NT2/D1 (cell line): ENCODE results near the gene GNRH2.
"Not testable (repeated sequence)": the region's sequence is repeated elsewhere in the genome, so short reads cannot be mapped to it uniquely, and the experiment has no call there.

Source experiments
- DNase-seq: peaks from one replicate; pipeline ENCODE4 v3.0.0-alpha.2; 2011; ENCODE audit warnings: low read depth, low spot score
- H3K27me3 ChIP-seq: 2 replicates; pipeline ENCODE4 v1.6.0; 2011; ENCODE audit warnings: mild to moderate bottlenecking; ENCODE audit not compliant: insufficient read length, insufficient read depth
- H3K36me3 ChIP-seq: 2 replicates; pipeline ENCODE4 v1.6.1; 2011; ENCODE audit warnings: mild to moderate bottlenecking, low read length, mixed read lengths; ENCODE audit not compliant: insufficient read depth, insufficient read length
- H3K4me1 ChIP-seq: 2 replicates; pipeline ENCODE4 v1.5.1; 2011; ENCODE audit not compliant: insufficient read depth, insufficient read length
- H3K4me3 ChIP-seq: 2 replicates; pipeline ENCODE4 v1.5.1; 2011; ENCODE audit warnings: low read depth; ENCODE audit not compliant: insufficient read length
- H3K9ac ChIP-seq: 2 replicates; pipeline ENCODE4 v1.6.0; 2011; ENCODE audit warnings: low read depth; ENCODE audit not compliant: insufficient read length
- H3K9me3 ChIP-seq: 2 replicates; pipeline ENCODE4 v1.5.1; 2011; ENCODE audit warnings: mild to moderate bottlenecking, low read length; ENCODE audit not compliant: insufficient read depth
- SUZ12 ChIP-seq: IDR thresholded peaks from 2 replicates; pipeline ENCODE4 v1.6.1; 2011; ENCODE audit not compliant: insufficient read length, insufficient read depth; ENCODE audit errors: extremely low read depth
- YY1 ChIP-seq: IDR thresholded peaks from 2 replicates; pipeline ENCODE4 v1.6.1; 2011; ENCODE audit not compliant: insufficient read length, insufficient read depth
- ZNF274 ChIP-seq: IDR thresholded peaks from 2 replicates; pipeline ENCODE4 v1.6.1; 2011; ENCODE audit warnings: mild to moderate bottlenecking, low read depth, low read length

GNRH2 gene

DNA sequence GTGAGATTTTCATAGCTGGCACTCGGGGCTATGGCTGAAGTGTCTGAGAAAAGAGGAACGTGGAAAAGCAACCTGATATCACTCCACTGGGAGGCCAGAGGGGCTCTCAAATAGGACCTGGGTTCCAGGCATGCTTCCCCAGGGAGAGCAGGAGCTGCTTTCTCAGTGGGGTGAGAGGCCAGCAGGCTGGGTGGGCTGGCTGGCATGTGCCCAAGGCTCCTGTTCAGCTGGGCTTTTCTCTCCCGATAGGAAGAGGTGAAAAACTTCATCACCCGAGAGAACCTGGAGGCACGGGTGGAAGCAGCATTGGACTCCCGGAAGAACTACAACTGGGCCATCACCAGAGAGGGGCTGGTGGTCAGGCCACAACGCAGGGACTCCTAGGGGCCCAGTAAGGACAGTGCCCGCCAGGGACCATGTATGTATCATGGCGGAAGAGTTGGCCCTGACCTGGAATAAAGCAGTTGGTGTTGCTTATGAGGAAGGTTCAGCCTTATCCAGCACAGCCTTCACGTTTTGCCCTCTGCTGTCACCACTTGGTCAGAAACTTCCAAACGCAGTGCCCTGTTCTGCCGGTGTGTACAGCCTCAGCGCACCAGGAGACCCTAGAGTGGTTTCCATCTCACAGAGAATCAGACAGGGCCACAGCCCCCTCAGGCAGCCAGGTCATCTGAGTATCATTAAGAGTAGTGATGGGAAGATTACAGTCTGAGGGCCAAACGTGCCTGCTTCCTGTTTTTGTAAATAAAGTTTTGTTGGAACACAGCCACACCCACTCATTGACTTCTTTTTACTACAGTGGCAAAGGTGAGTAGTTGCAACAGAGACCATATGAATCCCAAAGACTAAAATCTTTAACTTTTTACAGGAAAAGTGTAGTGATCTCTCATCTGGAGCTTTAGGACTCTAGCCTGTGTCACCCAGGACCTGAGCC lies 4.3 kb downstream of the GNRH2 start:
- TF ChIP-seq YY1, result no peak
- no peak for TF ChIP-seq ZNF274
- no peak for TF ChIP-seq SUZ12
- Histone ChIP-seq H3K9me3 (no peaks in the 10 kb centered on the region), H3K36me3 (peaks cover 39% of the 10 kb centered on the region), H3K4me1 (no peaks in the 10 kb centered on the region), H3K4me3 (no peak overlapping the region), H3K27me3 (no peaks in the 10 kb centered on the region), H3K9ac (no peak overlapping the region)
- no peak for DNase-seq

DNA sequence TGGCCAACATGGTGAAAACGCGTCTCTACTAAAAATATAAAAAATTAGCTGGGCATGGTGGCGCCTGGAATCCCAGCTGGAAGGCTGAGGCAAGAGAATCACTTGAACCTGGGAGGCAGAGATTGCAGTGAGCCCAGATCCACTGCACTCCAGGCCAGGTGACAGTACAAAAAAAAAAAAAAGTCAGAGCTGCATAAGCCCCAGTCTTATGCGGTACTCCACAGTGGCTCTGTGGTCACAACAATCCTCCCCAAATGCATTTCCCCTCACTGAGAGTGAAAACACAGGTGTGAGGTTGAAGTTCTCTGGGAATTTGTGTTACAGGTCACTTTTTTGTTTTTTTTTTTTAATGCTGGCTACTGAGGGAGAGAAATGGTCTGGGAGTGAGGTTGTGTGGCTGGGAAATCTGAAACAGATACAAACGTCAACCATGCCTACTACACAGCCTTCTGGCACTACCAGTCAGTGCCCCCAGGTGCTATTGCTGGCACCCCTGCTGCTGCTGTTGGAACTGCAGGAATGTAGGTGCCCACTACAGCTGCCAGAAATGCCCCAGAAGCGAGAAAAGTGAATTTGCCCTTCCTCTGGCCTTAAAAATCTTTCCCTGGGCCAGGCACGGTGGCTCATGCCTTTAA lies 8.1 kb downstream of the GNRH2 start:
- H3K27me3 ChIP-seq, result no peaks in the 10 kb centered on the region
- H3K36me3 ChIP-seq, result peaks cover 39% of the 10 kb centered on the region
- no peak for TF ChIP-seq ZNF274
- TF ChIP-seq SUZ12, result no peak
- TF ChIP-seq YY1, result no peak
- no peak overlapping the region for H3K4me3 ChIP-seq
- H3K9me3 ChIP-seq, result no peaks in the 10 kb centered on the region
- no peak overlapping the region for H3K9ac ChIP-seq
- H3K4me1 ChIP-seq, result no peaks in the 10 kb centered on the region
- DNase-seq, result no peak

DNA sequence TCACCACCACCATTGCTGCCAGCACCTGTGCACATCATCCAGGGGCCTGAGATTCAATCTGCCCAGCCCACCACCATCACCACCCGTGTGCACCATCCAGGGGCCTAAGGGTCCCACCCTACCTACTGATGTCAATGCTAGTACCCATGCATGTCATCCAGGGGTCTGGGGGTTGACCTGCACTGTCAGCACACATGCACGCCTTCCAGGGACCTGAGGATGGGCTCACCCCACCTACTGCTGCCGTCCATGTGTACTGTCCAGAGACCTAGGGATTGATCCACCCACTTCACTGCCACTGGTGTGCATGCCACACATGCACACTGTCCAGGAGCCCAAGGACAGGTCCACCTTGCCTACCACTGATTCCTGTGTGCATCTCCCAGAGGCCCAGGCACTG lies 16.1 kb downstream of the GNRH2 start:
- Histone ChIP-seq H3K4me1 (no peaks in the 10 kb centered on the region), H3K9me3 (no peaks in the 10 kb centered on the region), H3K9ac (no peak overlapping the region), H3K4me3 (no peak overlapping the region), H3K27me3 (no peaks in the 10 kb centered on the region), H3K36me3 (no peaks in the 10 kb centered on the region)
- TF ChIP-seq ZNF274, result no peak
- no peak for TF ChIP-seq SUZ12
- TF ChIP-seq YY1, result no peak
- no peak for DNase-seq

DNA sequence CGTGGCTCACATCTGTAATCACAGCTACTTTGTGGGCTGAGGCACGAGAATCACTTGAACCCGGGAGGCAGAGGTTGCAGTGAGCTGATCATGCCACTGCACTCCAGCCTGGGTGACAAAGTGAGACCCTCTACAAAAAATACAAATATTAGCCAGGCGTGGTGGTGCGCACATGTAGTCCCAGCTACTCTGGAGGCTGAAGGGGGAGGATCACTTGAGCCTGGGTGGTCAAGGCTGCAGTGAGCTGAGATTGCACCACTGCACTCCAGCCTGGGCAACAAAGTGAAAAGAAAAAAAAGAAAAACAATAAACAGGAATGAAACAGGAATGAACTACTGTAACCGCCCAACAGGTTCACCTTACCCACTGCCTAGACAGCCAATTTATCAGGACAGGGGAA lies 20.7 kb downstream of the GNRH2 start:
- H3K9ac ChIP-seq, result not testable (repeated sequence)

DNA sequence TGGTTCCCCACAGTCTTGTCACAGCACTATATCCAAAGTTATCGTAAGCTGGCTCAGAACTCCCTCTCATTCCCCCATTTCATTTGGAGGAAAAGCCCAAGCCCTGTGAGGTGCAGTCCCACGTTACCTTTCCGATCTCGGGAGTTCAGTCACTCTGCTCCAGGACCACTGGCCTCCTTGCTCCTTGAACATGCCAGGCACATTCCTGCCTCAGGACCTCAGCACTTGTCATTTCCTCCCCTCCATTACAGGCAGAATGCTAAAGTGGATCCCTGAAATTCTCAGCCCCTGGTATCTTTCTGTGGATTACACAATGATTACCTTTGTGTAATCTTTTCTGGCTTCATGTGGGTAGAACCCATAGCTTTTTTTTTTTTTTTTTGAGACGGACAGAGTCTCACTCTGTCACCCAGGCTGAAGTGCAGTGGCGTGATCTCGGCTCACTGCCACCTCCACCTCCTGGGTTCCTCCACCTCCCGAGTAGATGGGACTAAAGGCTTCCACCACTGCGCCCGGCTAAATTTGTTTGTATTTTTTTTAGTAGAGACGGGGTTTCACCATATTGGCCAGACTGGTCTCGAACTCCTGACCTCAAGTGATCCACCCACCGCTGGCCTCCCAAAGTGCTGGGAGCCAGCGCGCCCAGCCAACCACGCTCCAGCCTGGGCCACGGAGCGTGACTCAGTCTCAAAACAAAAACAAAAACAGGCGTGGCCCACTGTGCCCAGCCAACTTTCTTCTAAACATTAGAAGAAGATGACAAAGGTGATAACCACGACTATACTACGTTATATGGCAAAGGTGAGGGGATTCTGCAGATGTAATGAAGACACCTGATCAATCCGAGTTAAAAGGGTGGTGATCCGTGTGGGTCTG lies 24.0 kb downstream of the GNRH2 start:
- Histone ChIP-seq H3K27me3 (peaks cover 16% of the 10 kb centered on the region), H3K36me3 (no peaks in the 10 kb centered on the region), H3K4me3 (no peak overlapping the region), H3K9me3 (no peaks in the 10 kb centered on the region), H3K9ac (no peak overlapping the region), H3K4me1 (no peaks in the 10 kb centered on the region)
- TF ChIP-seq ZNF274 (no peak), SUZ12 (no peak), YY1 (no peak)
- DNase-seq, result no peak

More for the DNA sequence above, 20.7 kb downstream of the GNRH2 start:
- H3K36me3 ChIP-seq, H3K9me3 ChIP-seq, H3K4me3 ChIP-seq, H3K4me1 ChIP-seq, H3K27me3 ChIP-seq, DNase-seq: not testable (repeated sequence)

DNA sequence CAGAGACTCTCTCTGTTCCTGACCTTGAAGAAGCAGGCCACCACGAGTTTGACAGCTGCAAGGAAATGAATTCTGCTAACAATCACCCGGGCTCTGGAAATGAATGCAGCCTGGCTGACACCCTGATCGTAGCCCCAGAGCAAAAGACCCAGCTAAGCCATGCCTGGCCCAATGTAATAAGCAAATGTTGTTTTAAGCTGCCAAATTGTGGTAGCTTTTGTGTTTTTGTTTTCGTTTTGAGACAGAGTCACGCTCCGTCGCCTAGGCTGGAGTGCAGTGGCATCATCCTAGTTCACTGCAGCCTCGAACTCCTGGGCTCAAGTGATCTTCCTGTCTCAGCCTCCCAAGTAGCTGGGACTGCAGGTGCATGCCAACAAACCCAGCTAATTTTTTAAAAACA lies 24.7 kb downstream of the GNRH2 start:
- DNase-seq, result no peak
- Histone ChIP-seq H3K9ac (no peak overlapping the region), H3K27me3 (peaks cover 23% of the 10 kb centered on the region), H3K9me3 (no peaks in the 10 kb centered on the region), H3K4me1 (no peaks in the 10 kb centered on the region), H3K36me3 (no peaks in the 10 kb centered on the region), H3K4me3 (no peak overlapping the region)
- no peak for TF ChIP-seq ZNF274
- TF ChIP-seq YY1, result no peak
- no peak for TF ChIP-seq SUZ12
